IMR-90 (cell line): ENCODE data around the gene FNBP1L. TPM values are rescaled to one million over a fixed set of nuclear protein-coding genes. Genes with fewer than 3 reads are reported as not detected.

Experiments
- ATAC-seq: fragments of 200-7000 bp; cut with Tn5 transposase; 2 replicates; pipeline ENCODE4 v1.9.1; 2020; ENCODE audit warnings: low read depth, mild to moderate bottlenecking, moderate library complexity
- BruUV-seq: library from RNA; stranded (reverse); fragments of 400-500 nt; replicated peaks from 2 replicates; lab custom pipeline; 2021; lab: Mats Ljungman, UMichigan
- CTCF ChIA-PET: fragments of 300-600 bp; formaldehyde crosslinking; extraction: SDS; loops from one replicate; lab custom pipeline; 2021; ENCODE audit warnings: antibody characterized with exemption; lab: Yijun Ruan, JAX
- POLR2A ChIA-PET: fragments of 300-600 bp; sonication (Branson Sonifier 250); formaldehyde crosslinking; loops from one replicate; lab custom pipeline; 2022; ENCODE audit warnings: antibody characterized with exemption; ENCODE audit not compliant: unreplicated experiment; lab: Charles Lee
- DNase-seq: peaks from one replicate; pipeline ENCODE4 v3.0.0; 2013
- H2AFZ ChIP-seq: replicated peaks from 2 replicates; pipeline ENCODE3; 2013; ENCODE audit warnings: low read length, mild to moderate bottlenecking; ENCODE audit not compliant: poor library complexity
- H2AK5ac ChIP-seq: 2 replicates; pipeline ENCODE4 v1.6.1; 2013; ENCODE audit warnings: low read depth, low read length, inconsistent platforms
- H2AK9ac ChIP-seq: replicated peaks from 2 replicates; pipeline ENCODE3; 2013; ENCODE audit warnings: mild to moderate bottlenecking, low read depth, low read length, moderate library complexity; ENCODE audit not compliant: poor library complexity
- H2BK120ac ChIP-seq: 2 replicates; pipeline ENCODE4 v1.6.1; 2013; ENCODE audit warnings: low read depth, low read length, inconsistent platforms
- H2BK15ac ChIP-seq: 3 replicates; pipeline ENCODE4 v1.6.1; 2013; ENCODE audit warnings: low read depth, low read length, inconsistent platforms
- H2BK20ac ChIP-seq: 2 replicates; pipeline ENCODE4 v1.6.1; 2013; ENCODE audit warnings: low read depth, mild to moderate bottlenecking, inconsistent platforms, low read length, moderate library complexity
- H2BK5ac ChIP-seq: 2 replicates; pipeline ENCODE4 v1.6.1; 2013; ENCODE audit warnings: mild to moderate bottlenecking, low read depth, low read length, inconsistent platforms; ENCODE audit not compliant: poor library complexity, severe bottlenecking
- H3K14ac ChIP-seq: replicated peaks from 2 replicates; pipeline ENCODE4 v1.6.1; 2013; ENCODE audit warnings: low read depth, low read length, inconsistent platforms
- H3K18ac ChIP-seq: 2 replicates; pipeline ENCODE4 v1.6.1; 2013; ENCODE audit warnings: low read depth, low read length, control low read depth
- H3K23ac ChIP-seq: 2 replicates; pipeline ENCODE4 v1.6.1; 2013; ENCODE audit warnings: low read depth, low read length, inconsistent platforms
- H3K27ac ChIP-seq: 2 replicates; pipeline ENCODE4 v1.5.1; 2013; ENCODE audit warnings: mild to moderate bottlenecking, control low read depth, low read length; ENCODE audit not compliant: insufficient read depth
- H3K27me3 ChIP-seq: 2 replicates; pipeline ENCODE4 v1.6.1; 2013; ENCODE audit warnings: low read length; ENCODE audit not compliant: control insufficient read depth, insufficient read depth
- H3K36me3 ChIP-seq: 2 replicates; pipeline ENCODE4 v1.6.1; 2013; ENCODE audit warnings: low read length, mixed read lengths; ENCODE audit not compliant: control insufficient read depth, insufficient read depth
- H3K4ac ChIP-seq: 2 replicates; pipeline ENCODE4 v1.6.1; 2013; ENCODE audit warnings: low read depth, low read length, inconsistent platforms
- H3K4me1 ChIP-seq: 2 replicates; pipeline ENCODE4 v1.6.1; 2013; ENCODE audit warnings: low read length, mixed read lengths; ENCODE audit not compliant: control insufficient read depth, insufficient read depth
- H3K4me2 ChIP-seq: 2 replicates; pipeline ENCODE4 v1.6.1; 2013; ENCODE audit warnings: low read depth, mild to moderate bottlenecking, control low read depth, low read length, moderate library complexity
- H3K4me3 ChIP-seq: 2 replicates; pipeline ENCODE4 v1.5.1; 2013; ENCODE audit warnings: low read depth, mild to moderate bottlenecking, control low read depth, low read length, moderate library complexity; ENCODE audit not compliant: insufficient read depth
- H3K56ac ChIP-seq: 2 replicates; pipeline ENCODE4 v1.6.1; 2013; ENCODE audit warnings: low read length, inconsistent platforms; ENCODE audit not compliant: insufficient read depth; ENCODE audit errors: extremely low read depth
- H3K79me1 ChIP-seq, 2 experiments: 2 replicates each; pipeline ENCODE4 v1.6.1; 2013; ENCODE audit warnings: low read length in 2 of 2, inconsistent platforms in 1 of 2, low read depth in 1 of 2
- H3K9ac ChIP-seq: 2 replicates; pipeline ENCODE4 v1.6.1; 2013; ENCODE audit warnings: low read depth, low read length, control low read depth
- H3K9me1 ChIP-seq: 2 replicates; pipeline ENCODE4 v1.6.1; 2013; ENCODE audit warnings: low read length, inconsistent platforms; ENCODE audit not compliant: insufficient read depth
- H3K9me3 ChIP-seq: 2 replicates; pipeline ENCODE4 v1.6.1; 2013; ENCODE audit warnings: low read length; ENCODE audit not compliant: control insufficient read depth, insufficient read depth
- H4K20me1 ChIP-seq: 2 replicates; pipeline ENCODE4 v1.6.1; 2013; ENCODE audit warnings: low read length, inconsistent platforms; ENCODE audit not compliant: insufficient read depth
- H4K5ac ChIP-seq: 2 replicates; pipeline ENCODE4 v1.6.1; 2013; ENCODE audit warnings: mild to moderate bottlenecking, low read depth, low read length, control low read depth
- H4K8ac ChIP-seq, 2 experiments: 2 replicates each; pipeline ENCODE4 v1.6.1; 2013; ENCODE audit warnings: low read depth in 2 of 2, low read length in 2 of 2, control low read depth in 1 of 2, inconsistent platforms in 1 of 2
- H4K91ac ChIP-seq: 2 replicates; pipeline ENCODE4 v1.6.1; 2013; ENCODE audit warnings: low read depth, low read length, inconsistent platforms; ENCODE audit not compliant: insufficient read depth
- BHLHE40 ChIP-seq: fragments of 150-350 bp; IDR thresholded peaks from 2 replicates; pipeline ENCODE4 v1.6.1; 2016; ENCODE audit warnings: mild to moderate bottlenecking, low read depth, low read length
- FOS ChIP-seq: fragments of 150-350 bp; IDR thresholded peaks from 2 replicates; pipeline ENCODE4 v1.6.1; 2016; ENCODE audit warnings: low read depth, low read length
- MAZ ChIP-seq: IDR thresholded peaks from 2 replicates; pipeline ENCODE4 v1.6.1; 2012; ENCODE audit warnings: low read depth, mild to moderate bottlenecking, low read length, improper control_type of control experiment, moderate library complexity, borderline replicate concordance
- RCOR1 ChIP-seq: IDR thresholded peaks from 2 replicates; pipeline ENCODE4 v1.6.1; 2012; ENCODE audit warnings: mild to moderate bottlenecking, low read length, improper control_type of control experiment; ENCODE audit not compliant: insufficient replicate concordance
- USF2 ChIP-seq: fragments of 150-350 bp; IDR thresholded peaks from 2 replicates; pipeline ENCODE4 v1.6.1; 2017; ENCODE audit warnings: mild to moderate bottlenecking, antibody characterized with exemption, low read length, low read depth
- WGBS, 2 experiments: methylation state at CpG; one replicate each; pipeline versions ENCODE4 v1.1.5 to v1.1.7; 2013; ENCODE audit warnings: missing lambda C conversion rate in 2 of 2; ENCODE audit not compliant: insufficient read length in 1 of 2; ENCODE audit errors: extremely low coverage in 2 of 2; 5-methylcytosine and 5-hydroxymethylcytosine counted together
- dilution Hi-C: fragments of 300-500 bp; cut with HindIII; formaldehyde crosslinking; loops from one replicate; pipeline ENCODE4 v1.14.3; 2018; ENCODE audit warnings: low sequenced_read_pairs; ENCODE audit not compliant: unreplicated experiment
- in situ Hi-C: fragments of 300-500 bp; cut with MboI; formaldehyde crosslinking; loops from 3 replicates; pipeline ENCODE4 v1.14.3; 2019; ENCODE audit warnings: low sequenced_read_pairs, inconsistent platforms, mixed read lengths
- intact Hi-C: fragments of 100-400 bp; cut with micrococcal nuclease; formaldehyde crosslinking; loops from 2 replicates; pipeline ENCODE4 v1.10.0; 2022
- polyA plus RNA-seq, 3 experiments: library from polyadenylated mRNA; depleted of rRNA; stranded (reverse); fragments of >200 nt; gene quantifications; 2 replicates each; pipeline ENCODE4 v1.2.3, GENCODE V29; 2012; ENCODE audit warnings: low replicate concordance in 1 of 3
- total RNA-seq: library from RNA; depleted of rRNA; stranded (reverse); fragments of >200 nt; gene quantifications from 2 replicates; pipeline ENCODE4 v1.2.3, GENCODE V29; 2012

Gene FNBP1L
- total and polyA plus RNA-seq, 2 of the 4 experiments (the other 2 are of a cell fraction), result 9.3 to 15.2 TPM

GRCh38 chr1:93414749-93415148 is 33.2 kb upstream of the FNBP1L start:
- no TSS peak for BruUV-seq
- H3K9me1 ChIP-seq, result no peaks in the 10 kb centered on the region
- H3K4me1 ChIP-seq, result no peaks in the 10 kb centered on the region
- H3K9me3 ChIP-seq, result no peaks in the 10 kb centered on the region
- no peaks in the 10 kb centered on the region for H3K79me1 ChIP-seq
- no peaks in the 10 kb centered on the region for H3K36me3 ChIP-seq
- no peak overlapping the region for H2AFZ ChIP-seq
- no peak overlapping the region for H2BK120ac ChIP-seq
- no peak overlapping the region for H3K23ac ChIP-seq
- dilution Hi-C loops, result no loop called here
- H4K20me1 ChIP-seq, result no peaks in the 10 kb centered on the region
- no peak overlapping the region for H2BK5ac ChIP-seq
- H4K91ac ChIP-seq, result no peak overlapping the region
- H2BK20ac ChIP-seq, result no peak overlapping the region
- H3K4ac ChIP-seq, result no peak overlapping the region
- no peak overlapping the region for H3K18ac ChIP-seq
- no peak overlapping the region for H3K27ac ChIP-seq
- in situ Hi-C loops, result no loop called here
- H3K56ac ChIP-seq, result no peak overlapping the region
- H3K4me2 ChIP-seq, result no peak overlapping the region
- no peak for ATAC-seq
- no peak overlapping the region for H2AK5ac ChIP-seq
- H3K14ac ChIP-seq, result no peak overlapping the region
- no peak for DNase-seq
- ChIA-PET CTCF (no interaction called here), POLR2A (no interaction called here)
- TF ChIP-seq MAZ, result no peak
- TF ChIP-seq USF2, result no peak
- TF ChIP-seq BHLHE40, result no peak
- TF ChIP-seq RCOR1, result no peak
- no peak for TF ChIP-seq FOS
- H4K5ac ChIP-seq, result no peak overlapping the region
- H2AK9ac ChIP-seq, result no peak overlapping the region
- H2BK15ac ChIP-seq, result no peak overlapping the region
- intact Hi-C loops, result no loop called here
- H3K27me3 ChIP-seq, result no peaks in the 10 kb centered on the region
- no peak overlapping the region for H3K4me3 ChIP-seq
- no peak overlapping the region for H3K9ac ChIP-seq
- WGBS, 2 experiments, result no CpG with 5 or more reads among the region's 3 CpGs
- H4K8ac ChIP-seq, result no peak overlapping the region
